Mesenchymal stem cell (in vitro differentiated cells and primary cell): Measurements from ENCODE around the gene DPP6.

ENCODE experiments used
- DNase-seq: peaks from one replicate; pipeline ENCODE4 v3.0.0-alpha.2; 2013
- H2AFZ ChIP-seq: one replicate; pipeline ENCODE4 v1.6.1; 2013; ENCODE audit warnings: low read depth, mild to moderate bottlenecking, control low read depth, inconsistent platforms, low read length, moderate library complexity
- H2AK5ac ChIP-seq: 2 replicates; pipeline ENCODE4 v1.6.1; 2013; ENCODE audit warnings: low read length, moderate library complexity, mild to moderate bottlenecking, inconsistent platforms; ENCODE audit not compliant: severe bottlenecking
- H2BK120ac ChIP-seq: one replicate; pipeline ENCODE4 v1.6.1; 2013; ENCODE audit warnings: low read depth, mild to moderate bottlenecking, inconsistent platforms, low read length, moderate library complexity
- H2BK12ac ChIP-seq, 2 experiments: one replicate each; pipeline ENCODE4 v1.6.1; 2013; ENCODE audit warnings: inconsistent platforms in 2 of 2, low read length in 2 of 2, mild to moderate bottlenecking in 2 of 2, moderate library complexity in 2 of 2, control low read depth in 1 of 2
- H2BK15ac ChIP-seq: one replicate; pipeline ENCODE4 v1.6.1; 2013; ENCODE audit warnings: mild to moderate bottlenecking, low read depth, inconsistent platforms; ENCODE audit not compliant: poor library complexity, severe bottlenecking
- H2BK5ac ChIP-seq: 2 replicates; pipeline ENCODE4 v1.6.1; 2013; ENCODE audit warnings: low read depth, mild to moderate bottlenecking, low read length, control low read depth, inconsistent platforms; ENCODE audit not compliant: poor library complexity, severe bottlenecking
- H3K14ac ChIP-seq, 2 experiments: one replicate each; pipeline ENCODE4 v1.6.1; 2013; ENCODE audit warnings: inconsistent platforms in 2 of 2, low read length in 2 of 2, control low read depth in 1 of 2, mild to moderate bottlenecking in 1 of 2, moderate library complexity in 1 of 2
- H3K18ac ChIP-seq, 2 experiments: one replicate each; pipeline ENCODE4 v1.6.1; 2013; ENCODE audit warnings: inconsistent platforms in 2 of 2, low read length in 2 of 2, control low read depth in 1 of 2, low read depth in 1 of 2, mild to moderate bottlenecking in 1 of 2
- H3K23ac ChIP-seq, 2 experiments: one replicate each; pipeline ENCODE4 v1.6.1; 2013; ENCODE audit warnings: inconsistent platforms in 2 of 2, low read length in 2 of 2, mild to moderate bottlenecking in 2 of 2, moderate library complexity in 2 of 2, control low read depth in 1 of 2
- H3K27ac ChIP-seq: 2 replicates; pipeline ENCODE4 v1.5.1; 2013; ENCODE audit warnings: mild to moderate bottlenecking, moderate library complexity, low read length, control low read depth, inconsistent platforms; ENCODE audit not compliant: poor library complexity, severe bottlenecking
- H3K27me3 ChIP-seq, 2 experiments: 2 replicates each; pipeline versions ENCODE4 v1.6.1 to v1.7.0; 2013; ENCODE audit warnings: low read length in 2 of 2, mild to moderate bottlenecking in 2 of 2, moderate library complexity in 2 of 2, control low read depth in 1 of 2, inconsistent platforms in 1 of 2; ENCODE audit not compliant: control insufficient read depth in 1 of 2, insufficient read depth in 1 of 2
- H3K36me3 ChIP-seq, 2 experiments: 2 replicates each; pipeline versions ENCODE4 v1.6.1 to v1.7.0; 2013; ENCODE audit warnings: low read length in 2 of 2, control low read depth in 1 of 2, inconsistent platforms in 1 of 2, low read depth in 1 of 2, mild to moderate bottlenecking in 1 of 2; ENCODE audit not compliant: insufficient read depth in 2 of 2, control insufficient read depth in 1 of 2
- H3K4ac ChIP-seq, 2 experiments: one replicate each; pipeline ENCODE4 v1.6.1; 2013; ENCODE audit warnings: inconsistent platforms in 2 of 2, low read length in 2 of 2, mild to moderate bottlenecking in 2 of 2, moderate library complexity in 2 of 2, control low read depth in 1 of 2, low read depth in 1 of 2
- H3K4me1 ChIP-seq: 2 replicates; pipeline ENCODE4 v1.6.1; 2013; ENCODE audit warnings: low read depth, low read length, control low read depth; ENCODE audit not compliant: control insufficient read depth, insufficient read depth
- H3K4me2 ChIP-seq: 2 replicates; pipeline ENCODE4 v1.6.1; 2013; ENCODE audit warnings: low read length, mild to moderate bottlenecking, inconsistent platforms; ENCODE audit not compliant: poor library complexity, severe bottlenecking
- H3K4me3 ChIP-seq, 2 experiments: 2 replicates each; pipeline versions ENCODE4 v1.5.1 to v1.7.0; 2013; ENCODE audit warnings: low read length in 2 of 2, mild to moderate bottlenecking in 2 of 2, control low read depth in 1 of 2, low read depth in 1 of 2; ENCODE audit not compliant: insufficient read depth in 1 of 2
- H3K79me1 ChIP-seq: replicated peaks from 2 replicates; pipeline ENCODE4 v1.6.1; 2013; ENCODE audit warnings: mild to moderate bottlenecking, control low read depth, low read length, inconsistent platforms; ENCODE audit not compliant: poor library complexity, severe bottlenecking
- H3K9ac ChIP-seq: 2 replicates; pipeline ENCODE4 v1.7.0; 2013; ENCODE audit warnings: mild to moderate bottlenecking, low read length, moderate library complexity
- H3K9me3 ChIP-seq: 2 replicates; pipeline ENCODE4 v1.7.0; 2013; ENCODE audit warnings: mild to moderate bottlenecking, low read length; ENCODE audit not compliant: control insufficient read depth
- H4K8ac ChIP-seq: one replicate; pipeline ENCODE4 v1.6.1; 2013; ENCODE audit warnings: inconsistent platforms, mild to moderate bottlenecking, low read length, moderate library complexity
- H4K91ac ChIP-seq: one replicate; pipeline ENCODE4 v1.6.1; 2013; ENCODE audit warnings: mild to moderate bottlenecking, low read length, inconsistent platforms
- WGBS: methylation state at CpG from one replicate; pipeline ENCODE4 v1.1.7; 2013; ENCODE audit warnings: mixed read lengths; 5-methylcytosine and 5-hydroxymethylcytosine counted together

The DPP6 gene

GRCh38 chr7:154583454-154583853 lies 531.3 kb downstream of the DPP6 start:
- no peak overlapping the region for H3K4me2 ChIP-seq
- H2BK120ac ChIP-seq, result no peak overlapping the region
- no peak overlapping the region for H3K14ac ChIP-seq
- no peak overlapping the region for H3K9ac ChIP-seq
- no peaks in the 10 kb centered on the region for H3K27me3 ChIP-seq
- H2AFZ ChIP-seq, result no peak overlapping the region
- H3K18ac ChIP-seq, result no peak overlapping the region
- no peak overlapping the region for H3K4me3 ChIP-seq
- no peak overlapping the region for H4K91ac ChIP-seq
- H3K79me1 ChIP-seq, result no peaks in the 10 kb centered on the region
- DNase-seq, result no peak
- WGBS, result 88% methylated on average over 15 of the region's 15 CpGs
- no peak overlapping the region for H4K8ac ChIP-seq
- no peak overlapping the region for H2BK15ac ChIP-seq
- H3K9me3 ChIP-seq, result no peaks in the 10 kb centered on the region
- no peaks in the 10 kb centered on the region for H3K36me3 ChIP-seq
- no peak overlapping the region for H3K4ac ChIP-seq
- H2BK5ac ChIP-seq, result no peak overlapping the region
- no peak overlapping the region for H2BK12ac ChIP-seq
- no peak overlapping the region for H3K23ac ChIP-seq
- H3K4me1 ChIP-seq, result no peaks in the 10 kb centered on the region
- H3K27ac ChIP-seq, result no peak overlapping the region
- H2AK5ac ChIP-seq, result no peak overlapping the region

GRCh38 chr7:154584352-154585252 lies 532.4 kb downstream of the DPP6 start:
- Histone ChIP-seq H2BK5ac (no peak overlapping the region), H2AK5ac (no peak overlapping the region), H3K36me3 (no peaks in the 10 kb centered on the region), H3K9me3 (no peaks in the 10 kb centered on the region), H3K27ac (no peak overlapping the region), H3K4ac (no peak overlapping the region), H3K27me3 (no peaks in the 10 kb centered on the region), H3K9ac (no peak overlapping the region), H4K8ac (no peak overlapping the region), H3K23ac (no peak overlapping the region), H2BK15ac (no peak overlapping the region), H2BK12ac (no peak overlapping the region), H3K4me1 (no peaks in the 10 kb centered on the region), H3K4me2 (no peak overlapping the region), H4K91ac (no peak overlapping the region), H3K4me3 (no peak overlapping the region), H3K79me1 (no peaks in the 10 kb centered on the region), H2AFZ (no peak overlapping the region), H3K14ac (no peak overlapping the region), H2BK120ac (no peak overlapping the region), H3K18ac (no peak overlapping the region)
- WGBS, result 54% methylated on average over 18 of the region's 20 CpGs
- no peak for DNase-seq

- WGBS, result 57% methylated on average over 9 of the region's 9 CpGs
- Histone ChIP-seq H3K27ac (no peak overlapping the region), H3K4me1 (no peaks in the 10 kb centered on the region), H2BK120ac (no peak overlapping the region), H2BK12ac (no peak overlapping the region), H2BK15ac (no peak overlapping the region), H3K9ac (no peak overlapping the region), H2BK5ac (no peak overlapping the region), H3K14ac (no peak overlapping the region), H3K27me3 (no peaks in the 10 kb centered on the region), H3K36me3 (no peaks in the 10 kb centered on the region), H3K79me1 (no peaks in the 10 kb centered on the region), H2AK5ac (no peak overlapping the region), H3K4me2 (no peak overlapping the region), H3K4me3 (no peak overlapping the region), H4K8ac (no peak overlapping the region), H3K23ac (no peak overlapping the region), H4K91ac (no peak overlapping the region), H3K18ac (no peak overlapping the region), H3K9me3 (peaks cover 12% of the 10 kb centered on the region), H2AFZ (no peak overlapping the region), H3K4ac (no peak overlapping the region)
- no peak for DNase-seq
Measured at GRCh38 chr7:154587792-154588191, 535.6 kb downstream of the DPP6 start.

- H3K4me2 ChIP-seq, result no peak overlapping the region
- WGBS, result 74% methylated on average over 6 of the region's 6 CpGs
- no peak overlapping the region for H4K8ac ChIP-seq
- no peak overlapping the region for H4K91ac ChIP-seq
- no peaks in the 10 kb centered on the region for H3K36me3 ChIP-seq
- no peak overlapping the region for H2BK15ac ChIP-seq
- H2AK5ac ChIP-seq, result no peak overlapping the region
- no peaks in the 10 kb centered on the region for H3K79me1 ChIP-seq
- peaks cover 13% of the 10 kb centered on the region for H3K9me3 ChIP-seq
- no peak overlapping the region for H3K23ac ChIP-seq
- H3K4me1 ChIP-seq, result no peaks in the 10 kb centered on the region
- H3K27ac ChIP-seq, result no peak overlapping the region
- H2BK12ac ChIP-seq, result no peak overlapping the region
- H2BK120ac ChIP-seq, result no peak overlapping the region
- DNase-seq, result no peak
- H3K18ac ChIP-seq, result no peak overlapping the region
- no peaks in the 10 kb centered on the region for H3K27me3 ChIP-seq
- H2AFZ ChIP-seq, result no peak overlapping the region
- H3K9ac ChIP-seq, result no peak overlapping the region
- no peak overlapping the region for H3K4ac ChIP-seq
- H3K4me3 ChIP-seq, result no peak overlapping the region
- H3K14ac ChIP-seq, result no peak overlapping the region
- H2BK5ac ChIP-seq, result no peak overlapping the region
Measured at GRCh38 chr7:154591544-154591943, 539.3 kb downstream of the DPP6 start.
